Right ventricle myocardium inferior (tissue), 1 donor: ENCODE measurements around the gene OLFML2A. TPM values are rescaled to one million over a fixed set of nuclear protein-coding genes. Genes with fewer than 3 reads are reported as not detected.
"Not testable (repeated sequence)": the region's sequence is repeated elsewhere in the genome, so short reads cannot be mapped to it uniquely, and the experiment has no call there.

Experiments
- ATAC-seq: fragments of 200-7000 bp; cut with Tn5 transposase; one replicate; pipeline ENCODE4 v1.9.1; 2020; ENCODE audit warnings: mild to moderate bottlenecking, moderate library complexity
- DNase-seq: peaks from one replicate; pipeline ENCODE4 v3.0.0; 2021; ENCODE audit errors: missing footprints
- intact Hi-C: fragments of 100-400 bp; cut with DNase I; formaldehyde crosslinking; loops from one replicate; pipeline ENCODE4 v1.11.0; 2022
- total RNA-seq: library from RNA; stranded (reverse); fragmentation: NEBNext Ultra II Directional; extraction: Animal tissue kit (Norgen Biotek cat#: 25700); gene quantifications from one replicate; pipeline ENCODE4 v1.2.1, GENCODE V29; 2021
- donor health status: DM: no; HTN: yes; CAD: no; lungs with severe emphysema.

The OLFML2A gene
- total RNA-seq, 1 donor from 2014 or later: 27.3 TPM

DNA sequence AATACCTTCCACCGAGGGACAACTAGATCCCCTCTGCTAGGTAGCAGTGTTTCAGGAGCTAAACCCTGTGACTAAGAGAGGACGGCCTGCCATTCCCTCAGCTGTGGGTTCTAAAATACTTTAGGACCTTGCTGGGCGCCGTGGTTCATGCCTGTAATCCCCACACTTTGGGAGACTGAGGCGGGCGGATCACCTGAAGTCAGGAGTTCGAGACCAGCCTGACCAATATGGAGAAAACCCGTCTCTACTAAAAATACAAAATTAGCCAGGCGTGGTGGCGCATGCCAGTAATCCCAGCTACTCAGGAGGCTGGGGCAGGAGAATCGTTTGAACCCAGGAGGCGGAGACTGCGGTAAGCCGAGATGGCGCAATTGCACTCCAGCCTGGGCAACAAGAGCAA lies 4.1 kb upstream of the OLFML2A start:
- not testable (repeated sequence) for ATAC-seq, DNase-seq
- intact Hi-C loops: loop anchor here (2.0 kb wide), 1 partner anchor 370 kb away; the partner anchor contains the start of gene SCAI

GRCh38 chr9:124773473-124774128 lies 3.3 kb upstream of the OLFML2A start:
- ATAC-seq: no peak
- DNase-seq: no peak
- intact Hi-C loops: loop anchor here (1.0 to 2.0 kb wide), 2 partner anchors 79 to 369 kb away; partner anchors contain the start of gene SCAI

DNA sequence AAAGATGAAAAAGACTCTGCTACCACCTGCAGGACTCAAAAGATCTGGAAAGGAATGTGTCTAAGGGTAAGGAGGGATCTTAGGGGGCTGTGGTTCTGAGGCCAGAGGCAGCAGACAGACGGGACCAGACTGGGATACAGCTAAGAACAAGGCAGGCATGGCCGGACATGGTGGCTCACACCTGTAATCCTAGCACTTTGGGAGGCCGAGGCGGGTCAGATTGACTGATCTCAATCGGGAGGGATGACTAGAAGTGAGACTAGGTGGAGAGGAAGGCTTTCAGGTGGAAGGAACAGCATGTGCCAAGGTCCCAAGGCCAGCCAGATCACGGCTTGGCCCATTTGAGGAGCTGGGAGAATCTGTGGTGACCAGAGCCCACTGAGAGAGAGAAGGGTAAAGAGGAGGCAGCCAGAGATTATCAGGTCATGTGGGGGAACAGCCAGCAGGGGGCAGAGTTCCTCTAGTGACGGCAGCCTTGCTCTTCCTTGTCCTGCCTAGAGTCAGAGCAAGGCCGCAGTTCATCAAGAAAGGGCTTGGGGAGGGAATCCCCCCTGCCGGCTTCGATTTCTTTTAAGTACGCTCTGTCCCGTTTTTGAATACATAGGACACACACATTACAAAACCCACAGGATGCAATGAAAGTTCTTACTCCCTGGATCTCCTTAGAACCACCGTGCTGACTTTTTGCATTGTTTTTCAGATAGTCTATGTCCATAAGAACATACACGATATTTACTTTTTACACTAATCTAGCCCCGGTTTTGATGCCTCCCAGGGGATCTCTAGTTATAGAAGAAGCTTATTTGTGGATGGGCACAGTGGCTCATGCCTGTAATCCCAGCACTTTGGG lies 2.6 kb upstream of the OLFML2A start:
- intact Hi-C loops: loop anchor here (1.0 kb wide), 1 partner anchor 78 kb away; no protein-coding TSS in a partner anchor
- peak; percentile 88 for DNase-seq
- peak; percentile 26 for ATAC-seq

DNA sequence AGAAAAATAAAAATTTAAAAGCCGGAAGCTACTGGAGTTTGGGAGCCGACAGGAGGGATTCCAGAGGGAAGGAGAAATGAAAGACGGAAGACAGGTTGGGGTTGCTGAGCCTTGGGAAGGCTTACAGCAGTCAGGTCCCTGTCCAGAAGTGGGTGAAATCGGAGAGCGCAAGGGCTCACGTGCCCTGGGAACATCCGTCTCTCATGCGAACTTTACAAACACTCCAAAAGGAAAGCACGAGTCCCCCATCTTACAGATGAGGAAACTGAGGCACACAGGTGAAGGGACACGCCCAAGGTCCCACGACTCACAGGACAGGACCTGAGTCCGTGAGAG lies 347 bp upstream of the OLFML2A start:
- intact Hi-C loops: no loop called here
- no peak for ATAC-seq
- no peak for DNase-seq

- DNase-seq: no peak
- intact Hi-C loops: no loop called here
Measured at GRCh38 chr9:124778575-124779367, 1.8 kb downstream of the OLFML2A start.

DNA sequence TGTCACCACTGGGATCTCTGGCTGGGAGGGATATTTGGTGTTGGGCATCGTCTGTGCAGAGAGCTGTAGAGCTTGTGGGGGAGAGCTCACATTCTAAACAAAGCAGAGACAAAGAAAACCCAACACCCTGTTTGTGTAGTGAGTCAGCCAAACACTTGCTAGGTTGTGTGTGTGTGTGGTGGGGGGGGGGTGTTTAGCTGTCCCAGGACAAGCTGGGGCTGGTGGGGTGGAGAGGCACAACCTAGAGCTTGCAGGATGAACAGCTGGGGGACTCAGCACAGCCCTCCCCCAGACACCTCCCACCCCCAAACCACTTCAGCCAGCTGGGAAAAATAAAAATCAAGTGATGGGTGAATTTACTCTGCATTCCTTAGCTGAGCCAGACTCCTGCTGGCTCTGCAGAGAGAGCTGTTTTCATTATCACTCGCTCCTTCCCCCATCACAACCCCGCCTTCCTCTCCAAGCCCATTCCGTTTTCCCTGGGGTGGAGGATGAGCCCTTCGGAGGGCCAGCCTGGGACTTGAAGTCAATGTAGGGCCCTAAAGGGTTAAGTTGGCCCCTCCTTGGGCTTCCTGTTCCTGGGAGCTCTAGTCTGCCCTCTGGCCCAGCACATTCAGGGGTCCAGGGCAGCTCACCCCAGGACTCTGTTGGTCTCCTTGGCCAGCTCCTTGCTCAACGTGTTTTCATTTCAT lies 2.6 kb downstream of the OLFML2A start:
- ATAC-seq (peak; percentile 16), DNase-seq (no peak)
- intact Hi-C loops: no loop called here

More at GRCh38 chr9:124778575-124779367, 1.8 kb downstream of the OLFML2A start:
- ATAC-seq: no peak

DNA sequence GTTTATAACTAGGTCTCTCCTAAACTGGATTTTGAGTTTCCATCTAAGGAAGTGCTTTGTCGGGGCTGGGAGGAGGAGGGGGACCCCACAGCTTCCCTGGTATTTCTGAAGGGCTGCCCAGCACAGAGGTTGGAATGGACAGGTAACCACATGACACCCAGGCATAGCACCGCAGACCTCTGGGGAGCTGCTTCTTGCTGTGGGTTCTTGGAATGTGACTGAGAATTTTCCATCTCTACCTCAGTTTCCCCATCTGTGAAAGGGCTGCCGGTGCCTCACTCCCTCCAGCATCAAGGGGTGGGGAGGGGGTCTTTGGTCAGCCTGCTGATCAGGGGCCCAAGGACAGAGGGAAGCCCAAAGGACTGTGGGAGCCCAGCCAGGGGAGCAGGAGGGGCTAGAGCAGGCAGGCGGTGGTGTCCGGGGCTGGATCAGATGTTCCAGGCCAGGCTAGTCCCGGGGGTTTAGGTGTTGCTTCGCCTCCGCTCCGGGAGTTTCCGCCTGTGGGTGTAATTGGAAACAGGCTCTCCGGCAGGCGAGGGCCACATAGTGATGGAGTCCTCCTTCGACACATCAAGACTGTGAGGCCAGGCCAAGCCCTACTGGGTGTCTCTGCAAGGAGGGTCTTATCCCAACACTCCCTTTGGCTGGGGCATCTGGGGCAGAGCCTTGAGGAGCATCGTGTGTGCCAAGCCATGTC lies 3.3 kb downstream of the OLFML2A start:
- intact Hi-C loops: no loop called here
- no peak for DNase-seq
- peak; percentile 27 for ATAC-seq

DNA sequence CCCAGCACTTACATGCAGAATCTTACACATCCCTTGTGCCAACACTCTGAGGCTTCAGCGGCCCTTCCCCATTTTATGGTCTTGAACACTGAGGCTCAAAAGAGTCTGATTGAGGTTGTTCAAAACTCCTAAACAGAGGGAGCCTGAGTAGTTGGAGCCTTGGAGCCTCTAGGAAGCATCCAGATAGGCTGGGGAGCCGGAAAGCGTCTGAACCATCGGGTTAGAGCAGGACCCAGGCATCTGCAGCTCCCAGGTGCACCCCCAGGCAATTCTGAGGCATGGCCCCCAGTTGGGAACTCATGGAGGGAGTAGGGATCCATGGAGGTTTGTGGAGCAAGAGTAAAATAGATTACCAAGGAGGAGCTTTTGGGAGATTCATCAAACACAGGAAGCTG lies 3.8 kb downstream of the OLFML2A start:
- DNase-seq (no peak), ATAC-seq (no peak)
- intact Hi-C loops: no loop called here

GRCh38 chr9:124781967-124782660 lies 5.2 kb downstream of the OLFML2A start:
- intact Hi-C loops: no loop called here
- ATAC-seq (no peak), DNase-seq (no peak)

DNA sequence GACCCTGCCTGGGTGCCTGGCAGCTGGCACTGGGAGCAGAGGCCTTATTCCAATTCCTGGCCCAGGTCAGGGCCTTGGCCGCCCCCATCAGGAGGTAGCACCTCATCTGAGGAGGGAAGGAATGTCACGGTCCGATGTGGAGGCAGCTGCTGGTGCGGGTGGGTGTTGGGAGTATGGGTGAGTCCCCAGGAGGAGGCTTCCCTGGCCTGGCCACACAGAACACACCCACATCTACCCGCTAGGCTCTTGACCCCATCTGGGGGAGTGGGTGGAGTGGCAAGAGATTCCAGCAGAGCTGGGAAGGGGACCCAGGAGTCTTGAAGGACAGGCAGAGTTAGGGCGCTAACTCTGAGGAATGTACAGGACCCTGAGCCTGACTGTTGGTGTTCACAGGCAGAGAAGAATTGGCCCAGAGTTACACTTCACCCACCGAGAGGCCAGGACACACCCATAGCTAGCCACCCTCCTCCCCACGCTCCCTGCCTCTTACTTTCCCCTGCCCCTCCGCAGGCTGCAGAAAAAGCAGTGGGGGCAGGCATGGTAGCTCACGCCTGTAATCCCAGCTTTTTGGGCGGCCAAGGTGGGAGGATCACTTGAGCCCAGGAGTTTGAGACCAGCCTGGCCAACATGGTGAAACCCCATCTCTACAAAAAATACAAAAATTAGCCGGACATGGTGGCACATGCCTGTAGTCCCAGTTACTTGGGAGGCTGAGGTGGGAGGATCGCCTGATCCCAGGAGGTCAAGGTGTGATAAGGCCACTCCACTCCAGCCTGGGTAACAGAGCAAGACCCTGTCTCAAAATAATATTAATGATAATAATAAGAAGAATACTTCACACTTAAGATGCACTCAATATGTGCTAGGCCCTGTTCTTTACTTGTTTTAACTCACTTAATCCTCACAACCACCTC lies 6.0 kb downstream of the OLFML2A start:
- ATAC-seq (no peak), DNase-seq (no peak)
- intact Hi-C loops: no loop called here

DNA sequence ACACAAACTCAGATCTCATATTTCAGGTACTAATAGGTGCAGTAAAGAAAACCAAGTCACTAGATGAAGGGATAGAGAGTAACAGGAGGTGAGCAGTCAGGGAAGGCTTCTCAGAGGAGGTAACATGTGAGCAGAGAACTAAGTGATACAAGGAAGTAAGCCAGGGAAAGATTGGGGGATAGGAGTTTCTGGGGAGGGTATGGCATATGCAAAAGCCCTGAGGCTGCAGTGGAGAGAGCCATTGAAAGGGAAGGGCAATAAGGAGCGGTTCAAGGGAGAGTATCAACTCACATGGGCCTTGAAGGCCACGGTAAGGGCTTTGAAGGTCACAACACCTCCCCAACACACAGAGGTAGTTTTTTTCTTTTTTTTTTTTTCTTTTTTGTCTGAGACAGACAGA lies 6.9 kb downstream of the OLFML2A start:
- ATAC-seq (no peak), DNase-seq (no peak)
- intact Hi-C loops: no loop called here

DNA sequence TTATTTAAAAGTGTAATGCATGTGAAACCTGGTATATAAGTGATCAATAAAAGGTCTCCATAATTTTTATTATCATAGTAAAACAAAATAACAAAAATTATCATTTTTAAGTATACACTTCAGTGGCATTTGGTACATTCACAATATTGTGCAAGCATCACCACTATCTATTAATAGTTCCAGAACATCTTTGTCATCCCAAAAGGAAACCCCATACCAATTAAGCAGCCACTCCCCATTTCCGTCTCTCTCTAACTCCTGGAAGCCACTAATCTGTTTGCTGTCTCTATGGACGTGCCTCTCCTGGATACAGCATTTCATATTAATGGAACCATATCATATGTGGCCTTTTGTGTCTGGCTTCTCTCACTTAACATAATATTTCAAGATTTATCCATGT lies 7.6 kb downstream of the OLFML2A start:
- ATAC-seq (no peak), DNase-seq (no peak)
- intact Hi-C loops: no loop called here

DNA sequence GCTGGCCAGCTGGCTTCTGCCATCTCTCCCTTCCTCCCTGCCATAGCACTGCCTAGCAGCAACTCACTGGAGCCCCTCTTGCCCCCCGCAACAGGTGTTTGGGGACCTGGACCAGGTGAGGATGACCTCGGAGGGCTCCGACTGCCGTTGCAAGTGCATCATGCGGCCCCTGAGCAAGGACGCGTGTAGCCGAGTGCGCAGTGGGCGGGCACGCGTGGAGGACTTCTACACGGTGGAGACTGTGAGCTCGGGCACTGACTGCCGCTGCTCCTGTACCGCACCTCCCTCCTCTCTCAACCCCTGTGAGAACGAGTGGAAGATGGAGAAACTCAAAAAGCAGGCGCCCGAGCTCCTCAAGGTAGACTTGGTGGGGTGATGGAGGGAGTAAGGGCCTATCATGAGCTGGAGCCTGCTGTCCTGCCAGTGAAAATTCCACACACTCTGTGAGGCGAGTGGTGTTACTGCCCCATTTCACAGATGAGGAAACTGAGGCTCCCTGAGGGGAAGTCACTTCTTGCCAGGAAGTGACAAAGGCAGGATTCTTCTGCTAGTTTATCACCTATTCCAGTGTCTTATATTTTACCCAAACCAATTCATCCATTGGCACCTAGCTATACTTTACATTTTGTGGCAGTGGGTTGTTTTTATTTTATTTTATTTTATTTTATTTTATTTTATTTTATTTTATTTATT lies 10.1 kb downstream of the OLFML2A start:
- intact Hi-C loops: no loop called here
- DNase-seq (no peak), ATAC-seq (no peak)

DNA sequence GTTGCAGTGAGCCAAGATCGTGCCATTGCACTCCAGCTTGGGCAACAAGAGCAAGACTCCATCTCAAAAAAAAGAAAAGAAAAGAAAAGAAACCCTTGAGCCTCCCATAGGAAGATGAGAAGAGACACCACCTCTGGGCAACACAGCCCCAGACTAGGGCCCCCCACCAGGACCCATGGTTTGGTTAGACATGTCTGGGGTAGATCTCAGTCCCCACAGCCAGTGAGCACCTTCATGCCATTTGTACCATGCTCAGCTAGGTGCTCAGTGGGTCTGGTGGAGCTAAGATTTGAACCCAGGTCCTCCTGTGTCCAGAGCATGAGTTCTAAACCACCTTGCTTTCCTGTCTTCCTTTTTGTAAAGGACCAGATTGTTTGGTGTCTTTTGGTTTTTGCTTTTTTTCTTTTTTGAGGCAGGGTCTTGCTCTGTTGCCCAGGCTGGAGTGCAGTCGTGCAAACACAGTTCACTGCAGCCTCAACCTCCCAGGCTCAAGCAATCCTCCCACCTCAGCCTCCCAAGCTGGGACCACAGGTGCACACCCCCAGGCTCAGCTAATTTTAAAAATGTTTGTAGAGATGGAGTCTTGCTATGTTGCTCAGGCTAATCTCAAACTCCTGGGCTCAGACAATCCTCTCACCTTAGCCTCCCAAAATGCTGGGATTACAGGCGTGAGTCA lies 11.7 kb downstream of the OLFML2A start:
- ATAC-seq (no peak), DNase-seq (no peak)
- intact Hi-C loops: no loop called here

- ATAC-seq (no peak), DNase-seq (no peak)
- intact Hi-C loops: no loop called here
Measured at GRCh38 chr9:124789531-124789930, 12.6 kb downstream of the OLFML2A start.

DNA sequence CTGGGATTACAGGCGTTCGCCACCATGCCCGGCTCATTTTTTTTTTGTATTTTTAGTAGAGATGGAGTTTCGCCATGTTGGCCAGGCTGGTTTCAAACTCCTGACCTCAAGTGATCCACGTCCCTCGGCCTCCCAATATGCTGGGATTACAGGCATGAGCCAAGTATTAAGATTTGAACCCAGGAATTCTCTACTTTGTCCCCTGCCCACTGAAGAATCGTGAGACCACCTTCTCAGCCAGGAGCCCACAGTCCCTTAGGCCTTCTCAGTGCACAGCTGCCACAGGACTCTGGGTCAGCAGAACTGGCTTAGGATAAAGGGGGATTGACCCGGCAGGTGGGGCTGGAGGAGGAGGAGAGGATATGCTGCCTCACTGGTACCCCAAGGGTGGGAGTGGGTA lies 13.4 kb downstream of the OLFML2A start:
- DNase-seq (no peak), ATAC-seq (no peak)
- intact Hi-C loops: no loop called here
